Keratinocyte (primary cell): ENCODE data around the gene NCOA4. TPM values are rescaled to one million over a fixed set of nuclear protein-coding genes. Genes with fewer than 3 reads are reported as not detected.

Source experiments
- DNase-seq: peaks from one replicate; pipeline ENCODE4 v3.0.0-alpha.2; 2011; ENCODE audit warnings: low read depth, missing footprints, low spot score
- FAIRE-seq: peaks from 2 replicates; lab custom pipeline; 2011; peaks lifted over from hg19 to GRCh38; lab: Jason Lieb, UNC
- H2AFZ ChIP-seq: 2 replicates; pipeline ENCODE4 v1.6.0; 2012; ENCODE audit warnings: low read length, control low read depth, inconsistent platforms; ENCODE audit not compliant: control insufficient read depth
- H3K27ac ChIP-seq: 2 replicates; pipeline ENCODE4 v1.5.1; 2011; ENCODE audit warnings: low read length; ENCODE audit not compliant: control insufficient read depth, insufficient read depth
- H3K27me3 ChIP-seq: 3 replicates; pipeline ENCODE4 v1.6.0; 2011; ENCODE audit warnings: low read length; ENCODE audit not compliant: control insufficient read depth, insufficient read depth; ENCODE audit errors: extremely low read depth
- H3K36me3 ChIP-seq, 2 experiments: 2 replicates in 1 of 2; 3 replicates in 1 of 2; pipeline ENCODE4 v1.5.1; 2011; ENCODE audit warnings: low read length in 2 of 2, mild to moderate bottlenecking in 1 of 2; ENCODE audit not compliant: control insufficient read depth in 2 of 2, insufficient read depth in 2 of 2; ENCODE audit errors: extremely low read depth in 1 of 2
- H3K4me1 ChIP-seq: 3 replicates; pipeline ENCODE4 v1.5.1; 2011; ENCODE audit warnings: low read length; ENCODE audit not compliant: control insufficient read depth, insufficient read depth; ENCODE audit errors: extremely low read depth
- H3K4me2 ChIP-seq: 3 replicates; pipeline ENCODE4 v1.6.0; 2011; ENCODE audit warnings: low read depth, low read length; ENCODE audit not compliant: control insufficient read depth, insufficient read depth; ENCODE audit errors: extremely low read depth
- H3K4me3 ChIP-seq, 3 experiments: fragments of 200-600 bp in 1 of 3; sonication (generic) in 1 of 3; 2 replicates in 2 of 3; 3 replicates in 1 of 3; pipeline ENCODE4 v1.5.1; 2011 to 2016; ENCODE audit warnings: low read length in 3 of 3, mild to moderate bottlenecking in 3 of 3, control low read depth in 2 of 3, inconsistent platforms in 1 of 3, low read depth in 1 of 3, mixed read lengths in 1 of 3, mixed run types in 1 of 3, moderate library complexity in 1 of 3; ENCODE audit not compliant: control insufficient read depth in 2 of 3, insufficient read depth in 2 of 3; ENCODE audit errors: extremely low read depth in 1 of 3
- H3K79me2 ChIP-seq: 2 replicates; pipeline ENCODE4 v1.6.0; 2012; ENCODE audit warnings: low read length; ENCODE audit not compliant: control insufficient read depth, insufficient read depth
- H3K9ac ChIP-seq: 3 replicates; pipeline ENCODE4 v1.6.0; 2011; ENCODE audit warnings: low read length; ENCODE audit not compliant: control insufficient read depth, insufficient read depth; ENCODE audit errors: extremely low read depth
- H3K9me1 ChIP-seq: 3 replicates; pipeline ENCODE4 v1.6.0; 2011; ENCODE audit warnings: low read length; ENCODE audit not compliant: control insufficient read depth, insufficient read depth; ENCODE audit errors: extremely low read depth
- H3K9me3 ChIP-seq: 2 replicates; pipeline ENCODE4 v1.5.1; 2012; ENCODE audit warnings: low read depth, low read length; ENCODE audit not compliant: control insufficient read depth
- H4K20me1 ChIP-seq: 3 replicates; pipeline ENCODE4 v1.6.0; 2011; ENCODE audit warnings: low read length; ENCODE audit not compliant: control insufficient read depth, insufficient read depth; ENCODE audit errors: extremely low read depth
- EZH2 ChIP-seq: IDR thresholded peaks from one replicate; pipeline ENCODE4 v1.6.1; 2012; ENCODE audit warnings: inconsistent platforms, mild to moderate bottlenecking, low read length, moderate library complexity
- dilution Hi-C: fragments of 300-500 bp; cut with MboI; formaldehyde crosslinking; loops from one replicate; pipeline ENCODE4 v1.7.0; 2020; ENCODE audit warnings: low sequenced_read_pairs; ENCODE audit not compliant: extremely low pct_ligation_motif_present
- polyA plus RNA-seq, 5 experiments: library from polyadenylated mRNA; depleted of rRNA in 3 of 5; stranded (reverse) in 3 of 5; stranded (forward) in 1 of 5; unstranded in 1 of 5; fragments of >200 nt; gene quantifications; 1 replicate in 1 of 5; 2 replicates in 3 of 5; 3 replicates in 1 of 5; pipeline versions ENCODE4 v1.2.1 to v1.2.3, GENCODE V29; 2011 to 2012; ENCODE audit warnings: missing spikeins in 2 of 5, low read depth in 1 of 5, low replicate concordance in 1 of 5
- TF ChIP-seq, protein P1 (sequence below), 3 experiments: IDR thresholded peaks in 1 of 3; conservative IDR thresholded peaks in 1 of 3; optimal IDR thresholded peaks in 1 of 3; 2 replicates in 2 of 3; 3 replicates in 1 of 3; pipeline versions ENCODE3 to v1.5.1; 2011; ENCODE audit warnings: low read length in 3 of 3, mild to moderate bottlenecking in 3 of 3, moderate library complexity in 2 of 3, control low read depth in 1 of 3, inconsistent platforms in 1 of 3; ENCODE audit not compliant: insufficient read depth in 2 of 3; ENCODE audit errors: extremely low read depth in 1 of 3

Gene NCOA4
- polyA plus RNA-seq, 1 donor (not counting 4 experiments of a cell fraction or from before 2014, with no cell fraction given) = 179 TPM

- Histone ChIP-seq H3K9me1 (no peaks in the 10 kb centered on the region), H3K36me3 (no peaks in the 10 kb centered on the region), H3K4me2 (no peak overlapping the region), H3K27me3 (no peaks in the 10 kb centered on the region), H3K27ac (no peak overlapping the region), H3K9ac (no peak overlapping the region), H3K79me2 (no peaks in the 10 kb centered on the region), H3K4me3 (no peak overlapping the region), H3K9me3 (no peaks in the 10 kb centered on the region), H2AFZ (no peak overlapping the region), H4K20me1 (no peaks in the 10 kb centered on the region), H3K4me1 (no peaks in the 10 kb centered on the region)
- FAIRE-seq = no peak
- dilution Hi-C loops = no loop called here
- DNase-seq = no peak
- TF ChIP-seq, protein P1, sequence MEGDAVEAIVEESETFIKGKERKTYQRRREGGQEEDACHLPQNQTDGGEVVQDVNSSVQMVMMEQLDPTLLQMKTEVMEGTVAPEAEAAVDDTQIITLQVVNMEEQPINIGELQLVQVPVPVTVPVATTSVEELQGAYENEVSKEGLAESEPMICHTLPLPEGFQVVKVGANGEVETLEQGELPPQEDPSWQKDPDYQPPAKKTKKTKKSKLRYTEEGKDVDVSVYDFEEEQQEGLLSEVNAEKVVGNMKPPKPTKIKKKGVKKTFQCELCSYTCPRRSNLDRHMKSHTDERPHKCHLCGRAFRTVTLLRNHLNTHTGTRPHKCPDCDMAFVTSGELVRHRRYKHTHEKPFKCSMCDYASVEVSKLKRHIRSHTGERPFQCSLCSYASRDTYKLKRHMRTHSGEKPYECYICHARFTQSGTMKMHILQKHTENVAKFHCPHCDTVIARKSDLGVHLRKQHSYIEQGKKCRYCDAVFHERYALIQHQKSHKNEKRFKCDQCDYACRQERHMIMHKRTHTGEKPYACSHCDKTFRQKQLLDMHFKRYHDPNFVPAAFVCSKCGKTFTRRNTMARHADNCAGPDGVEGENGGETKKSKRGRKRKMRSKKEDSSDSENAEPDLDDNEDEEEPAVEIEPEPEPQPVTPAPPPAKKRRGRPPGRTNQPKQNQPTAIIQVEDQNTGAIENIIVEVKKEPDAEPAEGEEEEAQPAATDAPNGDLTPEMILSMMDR (optimal IDR thresholded peaks at IDR 0.05 in 1 of 3, IDR thresholded peaks at IDR 0.05 in 1 of 3, conservative IDR thresholded peaks at IDR 0.05 in 1 of 3; ENCODE audit: extremely low read depth in 1 of 3, insufficient read depth in 2 of 3, low read length in 3 of 3) = no peak
- no peak for TF ChIP-seq EZH2
Observed at GRCh38 chr10:46073564-46073963, 43.1 kb upstream of the NCOA4 start.

- no peaks in the 10 kb centered on the region for H3K9me1 ChIP-seq
- H3K9ac ChIP-seq = no peak overlapping the region
- no peak overlapping the region for H3K4me2 ChIP-seq
- DNase-seq = no peak
- H3K4me1 ChIP-seq = no peaks in the 10 kb centered on the region
- H2AFZ ChIP-seq = no peak overlapping the region
- TF ChIP-seq, protein P1 (optimal IDR thresholded peaks at IDR 0.05 in 1 of 3, IDR thresholded peaks at IDR 0.05 in 1 of 3, conservative IDR thresholded peaks at IDR 0.05 in 1 of 3; ENCODE audit: extremely low read depth in 1 of 3, insufficient read depth in 2 of 3, low read length in 3 of 3) = no peak
- no peak for TF ChIP-seq EZH2
- H3K79me2 ChIP-seq = no peaks in the 10 kb centered on the region
- no peaks in the 10 kb centered on the region for H3K27me3 ChIP-seq
- no peaks in the 10 kb centered on the region for H3K9me3 ChIP-seq
- H3K4me3 ChIP-seq = no peak overlapping the region
- no peak for FAIRE-seq
- no peaks in the 10 kb centered on the region for H4K20me1 ChIP-seq
- dilution Hi-C loops = no loop called here
- H3K27ac ChIP-seq = no peak overlapping the region
- no peaks in the 10 kb centered on the region for H3K36me3 ChIP-seq
Observed at GRCh38 chr10:46070749-46071148, 40.3 kb upstream of the NCOA4 start.
